Stimulated activated CD4-positive, alpha-beta T cell treated with anti-CD3 and anti-CD28 coated beads, Interleukin-12 subunit alpha, Interleukin-12 subunit beta, amount 100 ng/mL, for 24 hours (primary cell): ENCODE measurements around the gene GOLGA8F.
"Not testable (repeated sequence)": the region's sequence is repeated elsewhere in the genome, so short reads cannot be mapped to it uniquely, and the experiment has no call there.

Experiments used
- DNase-seq, 2 experiments: peaks; one replicate each; pipeline ENCODE4 v3.0.0-alpha.2; 2020; ENCODE audit warnings: low read depth in 2 of 2

The GOLGA8F gene, protein sequence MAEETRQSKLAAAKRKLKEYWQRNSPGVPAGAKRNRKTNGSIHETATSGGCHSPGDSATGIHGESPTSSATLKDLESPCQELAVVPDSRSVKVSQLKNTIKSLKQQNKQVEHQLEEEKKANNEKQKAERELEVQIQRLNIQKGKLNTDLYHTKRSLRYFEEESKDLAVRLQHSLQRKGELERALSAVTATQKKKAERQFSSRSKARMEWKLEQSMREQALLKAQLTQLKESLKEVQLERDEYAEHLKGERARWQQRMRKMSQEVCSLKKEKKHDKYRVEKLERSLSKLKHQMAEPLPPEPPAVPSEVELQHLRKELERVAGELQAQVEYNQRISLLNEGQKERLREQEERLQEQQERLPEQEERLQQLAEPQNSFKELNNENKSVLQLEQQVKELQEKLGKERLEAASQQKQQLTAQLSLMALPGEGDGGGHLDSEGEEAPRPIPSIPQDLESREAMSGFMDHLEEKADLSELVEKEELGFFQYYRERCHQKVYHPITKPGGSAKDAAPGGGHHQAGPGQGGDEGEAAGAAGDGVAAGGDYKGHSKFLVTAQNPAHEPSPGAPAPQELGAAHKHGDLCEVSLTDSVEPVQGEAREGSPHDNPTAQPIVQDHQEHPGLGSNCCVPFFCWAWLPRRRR

DNA sequence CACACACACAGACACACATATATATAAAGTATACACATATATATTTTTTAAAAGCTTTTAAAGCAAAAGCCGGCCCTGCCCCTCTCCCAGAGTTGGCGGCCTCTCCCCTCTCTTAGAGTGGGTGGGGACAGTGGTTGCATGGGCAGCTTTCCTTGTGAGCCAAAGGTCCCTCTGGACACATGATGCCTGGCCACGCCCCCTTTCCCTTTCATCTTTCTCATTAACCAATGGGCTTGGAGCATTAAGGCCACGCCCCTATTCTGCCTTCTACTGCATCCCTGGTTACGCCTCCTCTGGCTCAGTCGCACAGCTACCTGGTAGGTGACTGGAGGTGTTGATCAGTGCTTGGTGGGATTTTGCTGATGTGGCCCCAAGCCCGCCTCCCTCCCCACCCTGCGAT lies at the start of gene GOLGA8F:
Gene GOLGA8F, plus strand, starts transcription at position 301 of the 400 bp plus-strand sequence. Its CDS starts 98 bp downstream, at position 399.
- not testable (repeated sequence) for DNase-seq

DNA sequence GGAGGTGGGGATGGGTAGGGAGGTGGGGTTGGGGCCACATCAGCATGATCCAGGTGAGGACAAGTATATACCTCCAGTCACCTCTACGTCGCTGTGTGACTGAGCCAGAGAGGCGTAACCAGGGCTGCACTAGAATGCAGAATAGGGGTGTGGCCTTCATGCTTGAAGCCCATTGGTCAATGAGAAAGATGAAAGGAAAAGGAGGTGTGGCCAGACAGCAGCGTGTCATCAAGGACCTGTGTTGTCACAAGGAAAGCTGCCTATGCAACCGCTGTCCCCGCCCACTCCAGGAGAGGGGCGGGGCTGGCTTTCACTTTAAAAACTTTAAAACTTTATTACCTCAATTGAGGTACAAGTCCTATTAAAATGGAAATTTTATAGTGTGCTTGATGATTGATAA lies 20.5 kb upstream of the GOLGA8F start, which contains the start of gene GOLGA6L24:
Gene GOLGA6L24, minus strand, starts transcription at position 101 of the 400 bp plus-strand sequence. Its CDS starts 61 bp downstream, at position 40.
- DNase-seq = not testable (repeated sequence)

DNA sequence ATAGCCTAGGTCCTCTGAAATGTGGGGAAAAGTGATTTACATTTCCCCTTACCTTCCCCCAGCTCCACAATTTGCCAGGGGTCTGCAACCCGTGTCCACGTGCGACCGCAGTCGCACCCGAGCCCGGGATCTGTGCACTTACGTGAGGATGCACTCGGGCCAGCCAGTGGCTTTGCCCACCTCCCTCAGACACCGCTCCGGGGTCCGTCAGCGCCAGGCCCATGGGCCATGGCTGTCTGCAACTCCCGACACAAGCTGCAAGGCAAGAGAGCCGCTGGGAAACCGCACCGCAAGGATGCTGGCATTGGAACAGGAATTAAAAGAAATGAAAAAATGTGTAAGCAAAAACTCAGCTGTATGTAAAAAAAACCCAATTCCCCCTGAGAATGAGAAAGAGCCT lies 13.0 kb upstream of the GOLGA8F start:
- not testable (repeated sequence) for DNase-seq

DNA sequence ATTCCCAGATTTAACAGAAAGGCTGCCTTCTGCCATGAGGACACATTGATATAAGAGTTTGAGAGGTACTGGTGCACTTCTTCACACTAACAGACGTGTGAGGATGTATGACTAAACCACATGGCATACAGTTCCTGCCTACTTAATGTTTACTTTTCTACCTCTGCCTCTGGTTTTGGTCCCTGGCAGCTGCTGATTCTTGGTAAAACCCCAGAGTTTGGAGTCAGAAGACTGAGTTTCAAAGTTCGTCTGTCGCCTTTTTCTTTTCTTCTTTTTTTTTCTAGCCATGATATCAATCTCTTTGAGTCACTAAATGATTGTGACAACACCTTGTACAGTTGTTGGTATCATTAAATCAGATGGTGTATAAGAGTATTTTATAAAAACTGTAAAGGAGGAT lies 1.6 kb downstream of the GOLGA8F start:
- not testable (repeated sequence) for DNase-seq

DNA sequence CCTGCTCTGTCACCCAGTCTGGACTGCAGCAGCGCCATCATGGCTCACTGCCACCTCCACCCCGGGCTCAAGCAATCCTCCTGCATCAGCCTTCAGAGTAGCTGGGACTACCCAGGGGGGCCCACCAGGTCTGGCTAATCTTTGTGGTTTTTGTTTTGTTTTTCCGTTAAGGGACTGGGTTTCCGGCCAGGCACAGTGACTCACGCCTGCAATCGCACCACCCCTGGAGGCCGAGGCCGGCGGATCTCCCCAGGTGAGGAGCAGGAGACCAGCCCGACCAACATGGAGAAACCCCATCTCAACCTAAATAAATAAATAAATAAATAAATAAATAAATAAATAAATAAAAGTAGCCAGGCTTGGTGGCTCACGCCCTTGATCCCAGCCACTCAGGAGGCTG lies 17.6 kb downstream of the GOLGA8F start:
- DNase-seq = not testable (repeated sequence)

DNA sequence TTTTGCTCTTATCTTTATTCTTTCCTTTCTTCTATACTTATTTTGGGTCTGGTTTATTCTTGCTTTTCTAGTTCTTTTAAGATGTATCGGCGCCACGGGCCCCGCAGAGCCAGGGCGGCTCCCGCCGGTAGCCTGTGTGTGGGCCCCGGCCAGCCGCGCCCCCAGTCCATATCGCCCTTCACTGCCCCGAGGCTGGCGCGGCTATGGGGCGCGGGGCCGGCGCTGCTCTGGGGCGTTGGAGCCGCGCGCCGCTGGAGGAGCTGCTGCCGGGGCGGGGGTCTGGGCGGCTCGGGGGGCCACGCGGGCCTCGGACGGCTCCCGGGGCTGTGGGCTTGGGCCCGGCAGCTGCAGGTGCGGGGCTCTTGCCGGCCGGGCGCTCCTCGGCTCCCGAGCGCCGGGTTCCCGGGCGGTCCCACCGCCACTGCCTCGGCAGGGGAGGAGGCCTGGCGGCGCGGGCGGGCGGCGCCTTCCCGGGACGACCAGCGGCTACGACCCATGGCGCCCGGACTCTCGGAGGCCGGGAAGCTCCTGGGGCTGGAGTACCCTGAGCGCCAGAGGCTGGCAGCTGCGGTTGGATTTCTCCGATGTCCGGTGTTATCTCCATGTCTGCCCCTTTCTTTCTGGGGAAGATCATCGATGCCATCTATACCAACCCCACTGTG lies 24.4 kb downstream of the GOLGA8F start:
- DNase-seq = not testable (repeated sequence)

DNA sequence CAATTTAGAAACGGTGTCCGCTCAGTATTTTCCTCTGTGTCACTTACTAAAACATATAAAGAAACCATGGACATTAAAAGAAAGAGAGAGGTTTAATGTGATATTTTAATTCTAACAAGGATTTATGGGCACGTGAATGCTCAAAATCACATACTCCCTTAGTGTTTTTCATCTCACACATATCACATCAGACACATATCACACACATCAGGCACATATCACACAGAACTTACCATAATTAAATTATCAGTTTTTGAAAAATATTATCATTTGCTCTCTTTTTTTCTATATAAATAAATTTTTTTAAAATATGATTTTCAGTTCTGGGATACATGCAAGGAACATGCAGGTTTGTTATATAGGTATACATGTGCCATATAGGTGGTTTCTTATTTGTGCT lies 42.0 kb downstream of the GOLGA8F start:
- not testable (repeated sequence) for DNase-seq

DNA sequence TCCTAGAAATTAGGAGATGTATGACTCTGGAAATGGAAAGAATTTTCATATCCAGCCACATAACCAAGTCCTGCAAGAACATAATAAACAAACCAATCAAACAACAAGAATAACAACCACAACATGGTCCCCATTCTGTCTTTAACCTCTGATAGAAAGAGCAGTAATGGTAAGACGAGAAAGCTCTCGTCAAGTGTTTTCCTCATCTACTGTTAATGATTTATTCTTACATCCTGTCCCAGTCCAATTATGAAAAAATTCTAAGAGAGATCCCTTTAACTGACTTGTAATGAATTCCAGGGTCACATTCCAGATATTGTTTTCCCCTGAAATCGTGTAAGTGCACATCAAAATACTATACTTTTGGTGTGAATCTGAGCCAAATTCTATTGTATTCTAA lies 57.1 kb downstream of the GOLGA8F start:
- DNase-seq = not testable (repeated sequence)
